DOHH2 (cell line): ENCODE data around the gene KCNN3.

ENCODE experiments used
- EZH2phosphoT487 ChIP-seq: fragments of 200-600 bp; sonication (generic); IDR thresholded peaks from 2 replicates; pipeline ENCODE4 v1.6.1; 2017; ENCODE audit warnings: borderline replicate concordance, mild to moderate bottlenecking, antibody characterized with exemption, low read length, moderate library complexity, mixed read lengths
- TF ChIP-seq, protein P1 (sequence below): fragments of 200-600 bp; sonication (generic); IDR thresholded peaks from one replicate; pipeline ENCODE4 v1.5.1; 2014; ENCODE audit warnings: antibody characterized with exemption, mild to moderate bottlenecking, low read depth, low read length; ENCODE audit not compliant: poor library complexity, severe bottlenecking

DNA sequence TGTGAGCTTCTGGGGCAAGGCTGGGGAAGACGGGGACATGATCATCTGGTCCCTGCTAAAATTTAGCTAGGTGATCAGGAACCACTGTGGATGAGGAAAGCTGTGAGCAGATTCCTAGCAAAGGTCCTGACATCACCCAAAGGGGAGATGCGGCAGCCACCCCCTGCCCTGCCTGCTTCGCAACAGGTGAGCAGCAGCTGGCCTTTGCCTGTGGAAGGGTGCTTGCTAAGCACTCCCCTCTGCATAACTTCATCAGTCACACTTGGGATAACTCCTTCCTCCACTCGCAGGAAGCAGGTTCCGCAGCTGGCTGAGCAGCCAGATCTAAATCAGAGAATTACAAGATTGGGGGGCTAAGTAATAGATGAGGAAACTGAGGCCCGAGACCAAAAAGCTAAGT lies 51.2 kb downstream of the KCNN3 start:
- TF ChIP-seq, protein P1, sequence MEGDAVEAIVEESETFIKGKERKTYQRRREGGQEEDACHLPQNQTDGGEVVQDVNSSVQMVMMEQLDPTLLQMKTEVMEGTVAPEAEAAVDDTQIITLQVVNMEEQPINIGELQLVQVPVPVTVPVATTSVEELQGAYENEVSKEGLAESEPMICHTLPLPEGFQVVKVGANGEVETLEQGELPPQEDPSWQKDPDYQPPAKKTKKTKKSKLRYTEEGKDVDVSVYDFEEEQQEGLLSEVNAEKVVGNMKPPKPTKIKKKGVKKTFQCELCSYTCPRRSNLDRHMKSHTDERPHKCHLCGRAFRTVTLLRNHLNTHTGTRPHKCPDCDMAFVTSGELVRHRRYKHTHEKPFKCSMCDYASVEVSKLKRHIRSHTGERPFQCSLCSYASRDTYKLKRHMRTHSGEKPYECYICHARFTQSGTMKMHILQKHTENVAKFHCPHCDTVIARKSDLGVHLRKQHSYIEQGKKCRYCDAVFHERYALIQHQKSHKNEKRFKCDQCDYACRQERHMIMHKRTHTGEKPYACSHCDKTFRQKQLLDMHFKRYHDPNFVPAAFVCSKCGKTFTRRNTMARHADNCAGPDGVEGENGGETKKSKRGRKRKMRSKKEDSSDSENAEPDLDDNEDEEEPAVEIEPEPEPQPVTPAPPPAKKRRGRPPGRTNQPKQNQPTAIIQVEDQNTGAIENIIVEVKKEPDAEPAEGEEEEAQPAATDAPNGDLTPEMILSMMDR = no peak
- TF ChIP-seq EZH2phosphoT487 = no peak
